Stimulated activated CD4-positive, alpha-beta T cell treated with anti-CD3 and anti-CD28 coated beads, TNF-alpha, amount 100 ng/mL, for 4 hours (primary cell): ENCODE measurements around the gene TAS2R10.
"Not testable (repeated sequence)": the region's sequence is repeated elsewhere in the genome, so short reads cannot be mapped to it uniquely, and the experiment has no call there.

ENCODE experiments used
- DNase-seq, 3 experiments: peaks; one replicate each; pipeline ENCODE4 v3.0.0-alpha.2; 2020; ENCODE audit warnings: low read depth in 3 of 3

Gene TAS2R10

GRCh38 chr12:10826258-10826657 lies at the start of gene TAS2R10:
TSS of gene TAS2R10 (minus strand) at chr12:10826358. CDS start at chr12:10826269, 89 bp downstream.
- no peak for DNase-seq

DNA sequence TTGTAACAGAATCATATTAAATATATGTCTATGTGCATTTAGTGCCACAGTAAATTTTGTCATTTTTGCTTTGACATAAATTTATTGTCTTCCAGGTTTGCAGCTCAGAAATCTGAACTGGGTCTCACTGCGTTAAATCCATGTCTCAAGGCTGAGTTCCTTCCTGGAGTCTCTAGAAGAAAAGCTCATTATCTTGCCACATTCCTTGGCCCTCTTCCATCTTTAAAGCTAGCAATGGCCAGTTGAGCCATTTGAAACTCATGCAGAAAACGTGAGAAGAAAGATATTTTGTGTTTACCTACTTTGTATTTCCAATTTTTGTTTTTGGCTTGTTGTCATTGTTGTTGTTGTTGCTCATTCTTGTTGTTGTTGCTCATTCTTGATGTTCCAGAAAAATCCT lies 47.2 kb upstream of the TAS2R10 start:
- DNase-seq = no peak

DNA sequence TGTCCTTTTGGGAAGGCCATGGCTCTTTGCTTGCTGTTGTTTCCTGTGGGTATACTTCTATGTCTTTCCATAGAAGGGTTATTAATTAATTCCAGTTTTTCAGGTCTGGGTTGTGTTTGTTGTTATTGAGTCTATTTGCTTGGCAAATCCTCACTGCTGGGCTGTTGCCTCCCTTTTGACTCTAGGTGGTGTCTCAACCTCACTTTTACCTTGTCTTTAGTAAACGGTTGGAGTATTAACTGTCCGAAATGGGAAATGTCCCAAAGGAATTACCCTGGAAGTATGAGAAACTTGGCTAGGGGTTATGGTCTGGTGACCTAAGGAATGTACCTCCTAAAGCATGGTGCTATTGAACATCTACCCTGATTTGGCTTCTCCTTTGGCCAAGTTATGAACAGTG lies 41.2 kb upstream of the TAS2R10 start:
- no peak for DNase-seq

- DNase-seq = no peak
These were observed 37.5 kb upstream of the TAS2R10 start for GRCh38 chr12:10863512-10864218.

- no peak for DNase-seq
These were observed 35.2 kb upstream of the TAS2R10 start for GRCh38 chr12:10861366-10861765.

DNA sequence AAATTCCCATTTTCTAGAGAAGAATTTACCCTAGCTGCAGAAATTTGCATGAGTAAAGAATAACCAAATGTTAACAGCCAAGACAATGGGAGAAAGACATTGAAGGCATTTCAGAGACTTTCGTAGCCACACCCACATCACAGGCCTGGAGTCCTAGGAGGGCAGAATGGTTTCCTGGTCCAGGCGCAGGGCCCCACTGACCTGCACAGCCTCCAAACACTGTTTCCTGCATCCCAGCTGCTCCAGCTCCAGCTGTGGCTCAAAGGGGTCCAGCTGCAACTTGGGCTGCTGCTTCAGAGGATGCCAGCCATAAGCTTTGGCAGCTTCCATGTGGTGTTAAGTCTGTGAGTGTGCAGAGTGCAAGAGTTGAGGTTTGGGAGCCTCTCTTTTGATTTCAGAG lies 29.6 kb upstream of the TAS2R10 start:
- DNase-seq = no peak

- DNase-seq = no peak
These were observed 27.6 kb upstream of the TAS2R10 start for GRCh38 chr12:10853776-10854175.

DNA sequence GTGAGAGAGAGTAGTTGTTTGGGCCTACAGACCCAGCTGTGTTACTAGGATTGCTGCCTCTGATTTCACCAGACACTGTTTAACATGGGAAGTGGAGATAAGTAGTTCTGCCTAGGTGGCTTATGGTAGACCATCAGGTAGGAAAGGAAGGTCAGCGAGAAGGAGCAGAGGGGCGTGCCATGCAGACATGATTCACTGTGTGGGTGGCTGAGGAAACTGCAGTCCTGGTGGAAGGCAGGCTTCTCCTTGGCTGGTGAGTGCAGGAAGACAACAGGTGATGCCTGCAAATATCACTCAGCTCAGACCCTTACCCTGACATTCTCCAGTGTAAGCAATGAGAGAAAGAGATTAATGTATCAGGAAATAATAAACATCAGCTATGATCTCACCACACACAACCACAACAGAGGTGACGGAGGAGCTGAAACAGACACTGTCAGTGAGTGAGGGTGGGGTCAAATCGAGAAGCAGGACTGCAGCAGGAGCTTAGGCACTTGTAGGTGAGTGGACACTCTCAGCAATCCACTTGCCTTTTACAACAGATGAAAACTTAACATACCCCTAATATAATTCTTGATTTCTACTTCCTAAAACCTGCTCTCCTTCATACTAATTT lies 25.2 kb upstream of the TAS2R10 start:
- no peak for DNase-seq

DNA sequence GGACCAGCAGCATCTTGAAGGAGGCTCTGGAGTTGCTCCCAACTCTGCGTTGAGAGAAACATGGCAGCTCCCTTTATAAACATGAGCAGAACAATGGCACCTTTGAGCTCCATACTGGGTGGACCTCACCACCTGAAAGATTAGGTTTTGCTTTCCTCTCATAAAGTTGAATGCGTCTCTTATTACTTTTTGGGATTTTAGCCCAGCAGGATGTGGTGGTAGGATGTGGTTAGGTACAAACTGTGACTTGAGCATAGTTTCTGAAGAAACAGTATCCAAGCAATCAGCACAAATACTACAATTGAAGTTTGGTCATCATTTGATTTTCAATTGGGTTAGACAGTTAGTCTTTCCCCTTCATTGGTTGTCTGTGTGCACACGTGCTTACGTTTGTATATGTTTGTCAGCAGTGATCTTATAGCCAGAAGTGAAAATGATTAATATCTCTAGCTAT lies 23.3 kb upstream of the TAS2R10 start, which contains the start of gene PRR4:
Gene PRR4, minus strand, starts transcription at position 51 of the 454 bp plus-strand sequence. Its CDS starts 38 bp downstream, at position 13.
- DNase-seq = no peak

GRCh38 chr12:10847744-10848143 lies 21.6 kb upstream of the TAS2R10 start:
- DNase-seq = no peak

- no peak for DNase-seq
These were observed 16.7 kb upstream of the TAS2R10 start for GRCh38 chr12:10842862-10843261.

- DNase-seq = no peak
These were observed 12.3 kb upstream of the TAS2R10 start for GRCh38 chr12:10838461-10838860.

DNA sequence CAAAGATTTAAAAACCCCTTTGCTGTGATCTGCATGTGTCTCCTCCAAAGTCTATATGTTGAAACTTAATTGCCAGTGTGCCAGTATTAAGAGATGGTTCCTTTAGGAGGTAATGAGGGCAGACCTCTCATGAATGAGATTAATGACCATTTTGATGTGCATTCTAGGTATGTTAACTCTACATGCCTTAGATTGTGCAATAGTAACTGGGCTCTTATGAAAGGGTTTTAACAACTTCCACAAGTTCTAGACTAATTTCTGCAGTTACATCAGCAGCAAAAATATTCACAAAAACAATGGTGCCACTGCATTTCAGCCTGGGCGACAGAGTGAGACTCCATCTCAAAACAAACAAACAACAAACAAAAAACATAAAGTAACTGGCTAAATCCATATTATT lies 3.8 kb upstream of the TAS2R10 start:
- DNase-seq = no peak

DNA sequence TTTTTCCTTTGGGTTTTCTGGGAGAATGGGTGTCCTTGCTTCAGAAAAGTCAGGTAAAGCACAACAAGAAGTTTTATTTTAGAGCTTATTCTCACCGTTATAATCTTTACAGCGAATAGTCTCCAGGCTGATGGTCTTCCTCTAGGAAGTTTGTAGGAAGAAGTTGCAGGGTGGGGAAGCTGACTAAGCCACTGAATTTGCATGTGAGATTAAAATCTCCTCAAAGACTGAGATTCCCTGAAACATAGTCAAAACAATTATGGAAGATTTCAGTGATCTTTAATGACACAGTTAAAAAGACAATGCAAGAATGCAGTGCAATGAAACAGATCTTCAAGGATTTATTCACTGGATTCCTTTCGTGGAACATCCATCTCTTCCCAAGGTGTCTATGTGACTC lies 1.2 kb downstream of the TAS2R10 start:
- DNase-seq = no peak

DNA sequence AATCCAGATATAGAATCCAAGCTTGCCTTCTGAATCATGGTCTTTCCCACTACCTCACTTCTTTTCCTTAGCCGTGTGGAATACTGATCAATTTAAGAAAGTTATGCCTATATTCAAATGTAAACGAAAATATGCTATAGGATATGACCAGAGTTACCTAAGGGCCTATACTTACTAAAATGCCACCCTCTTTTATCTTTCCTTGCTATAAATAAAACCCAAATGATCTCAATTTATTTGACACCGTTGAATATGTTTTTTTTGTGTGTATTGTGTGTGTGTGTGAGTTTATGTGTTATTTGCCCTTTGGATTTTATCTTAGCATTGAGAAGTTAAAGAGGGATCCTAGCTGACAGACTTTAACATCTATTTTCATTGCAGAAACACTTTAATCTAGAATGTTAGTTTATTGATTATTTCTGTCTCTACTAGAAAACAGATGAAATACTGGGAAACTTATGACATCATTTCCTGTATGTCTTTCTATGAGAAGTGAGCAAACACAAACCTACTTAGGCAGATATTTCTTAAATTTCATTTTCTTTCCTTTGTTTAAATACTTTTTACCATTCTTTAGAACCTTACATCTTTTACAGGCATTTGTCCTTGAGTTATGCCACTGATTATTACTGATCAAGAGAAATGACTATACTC lies 14.1 kb downstream of the TAS2R10 start:
- DNase-seq = no peak

DNA sequence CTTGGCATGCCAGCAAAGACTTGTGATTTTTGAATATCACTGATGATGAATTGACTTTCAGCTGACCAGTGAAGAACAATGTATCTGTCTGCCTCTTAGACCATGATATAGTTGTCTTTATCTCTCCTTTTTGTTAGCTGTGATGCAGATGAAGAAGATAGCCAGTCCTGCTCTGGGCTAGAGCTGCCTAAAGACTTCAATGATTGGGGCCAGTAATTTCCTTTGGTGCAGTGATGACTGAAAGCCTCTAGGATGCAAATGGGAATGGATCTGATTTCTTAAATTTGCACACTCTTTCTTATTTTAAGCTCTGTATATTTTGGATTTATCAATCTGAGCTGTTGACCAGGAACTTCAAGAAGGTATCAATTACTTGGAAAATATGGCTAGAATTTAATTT lies 16.1 kb downstream of the TAS2R10 start, which contains the start of gene TAS2R9:
Gene TAS2R9, minus strand, starts transcription at position 101 of the 400 bp plus-strand sequence. Its CDS starts 93 bp downstream, at position 8.
- DNase-seq = no peak

DNA sequence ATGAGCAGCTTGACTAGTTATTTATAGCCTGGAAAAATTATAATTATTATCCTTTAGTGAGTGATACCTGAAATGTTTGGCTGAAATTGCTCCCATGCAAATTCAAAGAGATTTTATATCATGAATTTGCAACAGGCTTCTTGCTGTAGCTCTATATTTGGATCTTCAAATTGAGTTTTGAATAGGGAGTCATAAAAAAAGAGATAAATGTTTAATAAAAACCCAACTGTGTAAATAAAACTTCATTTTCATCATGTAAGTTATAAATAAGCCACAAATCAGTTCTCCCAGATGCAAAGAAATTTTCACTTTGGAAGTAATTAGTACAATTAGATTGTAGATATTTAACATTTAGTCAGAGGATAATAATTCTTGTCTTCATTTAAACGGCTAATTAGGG lies 19.0 kb downstream of the TAS2R10 start, which contains the start of gene TAS2R8:
Gene TAS2R8, minus strand, starts transcription at position 101 of the 400 bp plus-strand sequence. CDS start 306 bp downstream, outside the sequence.
- DNase-seq = no peak

- no peak for DNase-seq
These were observed 23.6 kb downstream of the TAS2R10 start, which contains the start of gene TAS2R7 for GRCh38 chr12:10802587-10802986. TSS of gene TAS2R7 (minus strand) at chr12:10802627. CDS start at chr12:10802570, 57 bp downstream.

DNA sequence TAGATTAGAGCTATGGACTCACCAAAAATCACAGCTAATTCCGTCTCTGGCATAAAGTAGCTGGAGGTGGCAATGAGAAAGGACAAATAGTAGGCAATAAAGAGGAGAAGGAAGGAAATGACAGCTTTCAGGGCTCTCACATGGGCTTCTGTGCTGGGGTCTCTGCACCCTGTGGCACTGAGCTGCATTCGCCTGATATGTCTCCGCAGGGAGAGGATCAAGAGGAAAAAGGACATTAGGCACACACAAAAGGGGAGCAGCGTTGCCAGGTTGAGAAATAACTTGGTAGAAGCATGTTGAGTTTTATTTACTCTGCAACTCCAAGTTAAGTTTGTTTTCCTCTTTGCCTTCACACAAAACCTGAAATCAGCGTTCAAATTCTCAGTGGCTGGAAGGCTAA lies 24.4 kb downstream of the TAS2R10 start:
- DNase-seq = no peak

- DNase-seq = no peak
These were observed 31.9 kb downstream of the TAS2R10 start for GRCh38 chr12:10794222-10794621.

DNA sequence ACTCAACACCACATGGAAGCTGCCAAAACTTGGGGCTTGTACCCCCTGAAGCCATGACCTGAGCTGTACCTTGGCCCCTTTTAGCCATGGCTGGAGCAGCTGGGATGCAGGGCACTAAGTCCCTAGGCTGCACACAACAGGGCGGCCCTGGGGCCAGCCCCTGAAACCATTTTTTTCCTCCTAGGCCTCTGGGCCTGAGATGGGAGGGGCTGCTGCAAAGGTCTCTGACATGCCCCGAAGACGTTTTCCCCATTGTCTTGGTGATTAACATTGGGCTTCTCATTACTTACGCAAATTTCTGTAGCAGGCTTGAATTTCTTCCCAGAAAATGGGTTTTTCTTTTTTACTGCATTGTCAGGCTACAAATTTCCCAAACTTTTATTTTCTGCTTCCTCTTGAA lies 34.4 kb downstream of the TAS2R10 start:
- not testable (repeated sequence) for DNase-seq

DNA sequence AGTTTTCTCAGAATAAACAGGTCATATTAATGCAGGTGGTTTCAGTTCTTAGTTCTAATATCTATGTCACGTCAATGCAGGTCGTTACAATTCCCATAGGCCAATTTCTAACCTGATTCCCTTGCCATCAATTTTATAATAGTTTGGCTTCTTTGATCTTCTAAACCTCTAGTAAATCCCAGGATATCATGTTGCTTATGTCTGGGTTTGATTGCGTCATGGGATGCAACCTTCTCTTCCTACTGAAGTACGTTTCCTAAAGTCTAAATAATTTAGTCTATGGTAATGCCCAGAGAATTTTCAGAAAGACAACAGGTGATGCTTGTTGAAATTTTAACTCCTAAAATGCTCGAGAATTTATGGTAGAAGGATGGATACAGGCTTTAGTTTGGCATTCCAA lies 42.9 kb downstream of the TAS2R10 start:
- no peak for DNase-seq
